ENCODE data around the gene DSCAM.
A peak's percentile ranks its signal among the peaks of the same experiment; 100 is the strongest.
"Not testable (repeated sequence)": the region's sequence is repeated elsewhere in the genome, so short reads cannot be mapped to it uniquely, and the experiment has no call there.

Gene DSCAM

DNA sequence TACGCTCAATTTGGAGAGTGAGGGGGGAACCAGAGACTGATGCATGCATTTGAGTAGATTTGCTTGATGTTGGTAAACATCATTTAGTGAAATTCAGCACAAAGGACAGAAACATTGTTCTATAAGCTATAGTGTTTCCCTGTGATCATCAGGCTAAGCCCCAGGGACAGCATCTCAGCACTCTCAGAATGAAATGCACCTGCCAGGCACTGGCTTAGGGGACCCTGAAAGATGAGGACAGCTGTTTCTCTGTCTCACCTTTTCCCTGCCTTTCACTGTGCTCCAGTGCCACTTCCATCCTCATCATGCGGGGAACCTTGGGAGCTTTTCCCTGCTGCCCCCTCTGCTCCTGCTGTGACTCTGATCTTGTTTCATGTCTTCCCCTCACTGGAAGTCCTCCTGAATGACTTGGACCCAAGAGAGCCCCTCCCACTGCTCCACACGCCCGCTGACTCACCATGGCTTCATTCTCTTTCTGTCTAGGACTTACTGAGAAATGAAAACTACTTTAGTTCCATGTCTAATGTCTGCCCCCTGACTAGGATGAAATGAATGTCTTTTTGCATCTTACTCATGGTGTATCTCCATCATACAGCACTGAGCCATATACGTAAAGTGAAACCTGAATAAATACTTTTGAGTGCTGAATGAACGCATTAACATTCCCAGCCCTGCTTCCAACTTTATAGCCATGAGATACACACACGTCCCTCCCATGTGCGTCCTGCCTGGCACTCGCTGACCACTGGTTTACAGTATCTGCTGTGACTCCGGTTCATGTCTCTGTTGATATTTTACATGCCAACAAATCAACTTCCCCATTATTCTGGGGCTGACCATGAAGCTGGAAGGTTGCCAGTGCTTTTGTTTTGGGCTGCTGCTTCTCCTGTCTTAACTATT lies 797.7 kb downstream of the DSCAM start:
- intact Hi-C loops (cut with DNase I): no loop called here
- DNase-seq: peak in 2 of 10 donors; percentile 40 to 79

DNA sequence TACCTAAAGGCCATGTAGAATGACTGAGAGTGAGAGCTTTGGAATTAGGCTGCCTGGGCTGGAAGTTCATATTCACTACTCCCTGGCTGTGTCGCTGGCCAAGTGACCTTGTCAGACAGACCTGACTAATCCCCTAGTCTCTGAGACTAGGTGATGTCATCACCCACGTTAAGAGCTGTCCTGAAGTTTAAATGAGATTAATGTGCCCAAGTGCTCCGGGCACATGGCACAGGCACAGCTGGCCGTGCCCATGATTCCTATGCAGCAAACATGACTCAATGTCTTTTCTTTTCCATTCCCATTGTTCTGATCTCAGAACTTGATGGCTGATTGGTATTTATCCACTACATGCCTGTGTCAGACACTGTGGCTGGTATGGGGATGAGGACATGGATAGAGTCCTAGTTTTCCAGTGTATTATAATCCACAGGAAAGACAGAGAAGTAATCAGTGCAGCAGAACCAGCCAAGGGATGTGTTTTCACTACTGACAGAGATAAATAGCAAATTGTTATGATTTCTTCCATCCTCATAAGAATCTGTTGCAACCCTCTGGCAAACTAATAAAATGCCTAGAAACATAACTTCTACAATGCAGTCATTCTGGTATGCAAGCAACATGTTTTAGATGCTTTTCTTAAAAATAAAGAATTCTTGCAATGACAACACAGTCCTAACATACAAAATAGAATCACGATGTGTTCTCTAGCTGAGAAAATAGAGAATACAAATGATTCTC lies 798.8 kb downstream of the DSCAM start:
- DNase-seq: no peak
- intact Hi-C loops (cut with DNase I): no loop called here

DNA sequence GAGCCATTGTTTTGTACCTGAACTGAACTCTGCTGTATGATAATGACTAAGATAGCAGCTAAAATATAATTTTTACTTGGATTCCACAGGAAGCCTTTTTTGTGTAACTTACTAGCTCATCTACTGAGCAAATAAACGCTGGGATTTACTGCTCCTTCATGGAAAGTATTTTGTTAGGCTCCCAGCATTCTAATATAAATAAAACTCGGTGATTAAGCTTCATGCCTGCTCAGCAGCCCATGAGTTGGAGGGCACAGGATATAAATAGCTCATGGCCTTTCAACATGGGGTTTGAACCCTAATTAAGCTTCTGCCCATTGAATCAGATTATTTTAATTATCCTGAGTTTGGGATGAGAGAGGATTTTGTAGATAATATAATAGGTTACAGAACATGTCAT lies 799.7 kb downstream of the DSCAM start:
- intact Hi-C loops (cut with DNase I): no loop called here
- no peak for DNase-seq

DNA sequence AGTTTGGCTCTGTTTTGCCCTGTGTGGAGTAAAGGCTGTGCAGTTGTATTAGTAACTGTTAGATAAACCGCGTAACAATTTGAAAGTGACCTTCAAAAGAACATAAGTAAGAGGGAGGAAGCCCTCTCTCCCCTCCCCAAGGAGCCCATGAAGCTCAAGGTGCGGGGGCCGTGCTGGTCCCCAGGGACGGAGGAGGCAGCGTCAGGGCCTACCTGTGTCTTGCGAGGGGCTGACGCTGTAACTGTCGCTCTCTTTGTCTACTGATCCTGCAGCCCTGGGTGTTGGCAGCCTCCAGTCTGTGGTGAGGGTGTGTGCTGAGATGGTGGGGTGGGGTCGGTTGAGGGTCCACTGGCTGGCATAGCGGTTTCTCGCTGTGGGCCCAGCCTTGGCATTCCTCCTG lies 803.1 kb downstream of the DSCAM start:
- no peak for DNase-seq
- intact Hi-C loops (cut with DNase I): no loop called here

DNA sequence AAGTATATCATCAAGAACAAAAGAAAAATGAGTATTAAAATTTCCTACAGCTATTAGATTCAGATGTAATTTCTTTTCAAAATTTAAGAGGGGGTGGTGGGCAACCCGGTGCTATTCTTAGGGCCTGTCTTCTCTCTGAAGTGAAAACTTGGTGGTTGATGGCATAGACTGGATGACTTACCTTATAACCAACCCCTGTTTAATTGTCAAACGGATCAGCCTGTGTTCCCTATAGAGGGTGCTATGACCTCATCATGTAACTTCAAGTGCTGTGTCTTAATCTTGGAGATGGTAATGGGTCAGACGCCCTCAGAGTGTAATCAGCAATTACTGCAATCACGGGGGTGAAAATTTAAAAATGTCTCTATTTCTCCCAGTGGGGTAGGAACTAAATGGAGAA lies 803.5 kb downstream of the DSCAM start:
- intact Hi-C loops (cut with DNase I): no loop called here
- DNase-seq: no peak

DNA sequence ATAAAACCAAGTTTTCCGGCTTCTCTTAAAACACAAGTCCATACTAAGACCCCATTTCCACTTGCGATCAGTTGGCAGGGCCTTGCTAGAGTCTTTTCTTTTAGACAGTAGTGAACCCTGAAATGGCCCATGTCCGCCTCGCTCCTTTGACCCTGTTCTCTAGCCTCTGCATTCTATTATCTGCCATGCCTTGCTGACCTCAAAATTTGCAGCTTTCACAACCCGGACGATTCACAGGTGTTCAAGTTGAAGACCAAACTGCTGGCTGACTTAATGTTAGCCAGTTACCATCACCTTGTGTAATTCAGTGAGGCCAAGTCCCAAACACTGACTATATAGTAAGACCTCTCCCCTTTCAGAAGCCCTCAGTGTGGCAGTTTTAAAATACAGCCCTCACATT lies 805.5 kb downstream of the DSCAM start:
- intact Hi-C loops (cut with DNase I): no loop called here
- no peak for DNase-seq

DNA sequence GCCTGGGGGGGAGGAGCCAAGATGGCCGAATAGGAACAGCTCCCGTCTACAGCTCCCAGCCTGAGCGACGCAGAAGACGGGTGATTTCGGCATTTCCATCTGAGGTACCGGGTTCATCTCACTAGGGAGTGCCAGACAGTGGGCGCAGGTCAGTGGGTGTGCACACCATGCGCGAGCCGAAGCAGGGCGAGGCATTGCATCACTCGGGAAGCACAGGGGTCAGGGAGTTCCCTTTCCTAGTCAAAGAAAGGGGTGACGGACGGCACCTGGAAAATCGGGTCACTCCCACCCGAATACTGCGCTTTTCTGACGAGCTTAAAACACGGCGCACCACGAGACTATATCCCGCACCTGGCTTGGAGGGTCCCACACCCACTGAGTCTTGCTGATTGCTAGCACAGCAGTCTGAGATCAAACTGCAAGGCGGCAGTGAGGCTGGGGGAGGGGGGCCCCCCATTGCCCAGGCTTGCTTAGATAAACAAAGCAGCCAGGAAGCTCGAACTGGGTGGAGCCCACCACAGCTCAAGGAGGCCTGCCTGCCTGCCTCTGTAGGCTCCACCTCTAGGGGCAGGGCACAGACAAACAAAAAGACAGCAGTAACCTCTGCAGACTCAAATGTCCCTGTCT lies 813.7 kb downstream of the DSCAM start:
- intact Hi-C loops (cut with DNase I); DNase-seq: not testable (repeated sequence)

DNA sequence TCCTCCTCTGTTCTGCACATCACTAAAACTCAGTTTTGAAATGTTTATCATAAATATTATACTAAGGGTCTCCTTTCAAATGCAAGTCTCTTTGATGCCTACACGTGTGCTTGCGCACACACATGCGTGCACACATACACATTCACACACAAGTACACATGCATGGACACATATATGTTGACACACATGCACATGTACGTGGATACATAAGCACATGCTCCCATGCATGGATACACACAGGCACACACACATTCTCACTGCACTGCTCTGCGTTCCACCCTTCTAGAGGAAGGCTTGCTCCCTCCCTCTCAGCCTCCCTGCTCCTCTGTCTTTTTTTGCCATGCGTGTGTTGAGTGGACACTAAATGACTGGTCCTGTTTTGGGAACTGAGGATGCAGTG lies 817.1 kb downstream of the DSCAM start:
- intact Hi-C loops (cut with DNase I): no loop called here
- DNase-seq: no peak

DNA sequence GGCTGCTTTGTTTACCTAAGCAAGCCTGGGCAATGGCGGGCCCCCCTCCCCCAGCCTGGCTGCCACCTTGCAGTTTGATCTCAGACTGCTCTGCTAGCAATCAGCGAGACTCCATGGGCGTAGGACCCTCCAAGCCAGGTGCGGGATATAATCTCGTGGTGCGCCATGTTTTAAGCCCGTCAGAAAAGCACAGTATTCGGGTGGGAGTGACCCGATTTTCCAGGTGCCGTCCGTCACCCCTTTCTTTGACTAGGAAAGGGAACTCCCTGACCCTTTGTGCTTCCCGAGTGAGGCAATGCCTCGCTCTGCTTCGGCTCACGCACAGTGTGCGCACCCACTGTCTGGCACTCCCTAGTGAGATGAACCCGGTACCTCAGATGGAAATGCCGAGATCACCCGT lies 818.6 kb downstream of the DSCAM start:
- intact Hi-C loops (cut with DNase I); DNase-seq: not testable (repeated sequence)

DNA sequence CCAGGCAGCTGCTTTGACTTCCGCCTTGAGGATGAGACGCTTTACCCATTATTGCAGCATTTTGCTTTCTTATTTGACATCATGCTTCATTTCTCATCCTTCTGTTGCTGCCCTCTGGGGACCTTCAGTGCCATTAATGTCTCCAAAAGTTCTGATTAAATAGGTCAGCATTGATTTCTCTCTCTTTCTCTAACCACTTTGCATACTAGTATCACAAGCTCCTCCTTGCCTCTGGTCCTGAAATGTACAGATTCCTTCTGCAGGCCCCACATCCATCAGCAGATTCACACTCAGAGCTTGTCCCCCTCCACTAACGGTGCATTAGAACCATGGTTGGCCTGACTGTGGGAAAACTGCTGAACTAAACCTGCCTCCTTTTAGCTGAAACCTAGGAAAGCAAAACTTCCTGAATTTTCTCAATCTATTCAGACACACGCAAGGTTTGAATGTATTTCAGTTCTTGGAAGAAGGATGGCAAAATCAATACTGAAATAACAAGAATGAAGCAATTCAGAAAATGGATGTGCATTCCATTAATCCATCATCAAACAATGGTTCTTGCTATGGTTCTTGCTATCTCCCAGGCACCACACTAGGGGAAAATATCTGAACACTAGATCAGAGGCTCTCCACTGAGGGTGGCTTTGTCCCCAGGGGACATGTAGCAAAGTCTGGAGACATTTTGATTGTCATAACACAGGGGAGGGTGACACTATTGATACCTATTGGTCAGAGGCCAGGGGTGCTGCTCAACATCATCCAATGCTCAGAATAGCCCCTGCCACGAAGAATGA lies 825.2 kb downstream of the DSCAM start:
- intact Hi-C loops (cut with DNase I): no loop called here
- no peak for DNase-seq

DNA sequence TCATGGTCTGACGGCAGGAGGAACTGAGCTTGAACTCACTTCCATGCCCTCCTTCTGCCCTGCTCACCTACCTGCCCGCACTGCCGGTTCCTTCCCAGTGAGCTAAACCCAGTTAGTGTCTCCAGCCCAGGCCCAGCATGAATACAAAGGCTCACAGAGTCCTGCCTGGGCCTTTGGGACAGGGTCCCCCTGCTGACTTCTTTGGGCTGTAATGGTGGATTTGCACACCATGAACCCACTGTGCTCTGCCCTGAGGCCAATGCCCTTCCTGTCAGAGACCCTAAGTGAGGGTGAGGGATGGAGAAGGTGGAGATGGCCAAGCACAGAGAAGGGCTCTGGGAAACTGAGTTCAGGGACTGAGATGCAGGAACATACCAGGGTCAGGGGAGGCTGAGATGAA lies 826.3 kb downstream of the DSCAM start:
- no peak for DNase-seq
- intact Hi-C loops (cut with DNase I): no loop called here

DNA sequence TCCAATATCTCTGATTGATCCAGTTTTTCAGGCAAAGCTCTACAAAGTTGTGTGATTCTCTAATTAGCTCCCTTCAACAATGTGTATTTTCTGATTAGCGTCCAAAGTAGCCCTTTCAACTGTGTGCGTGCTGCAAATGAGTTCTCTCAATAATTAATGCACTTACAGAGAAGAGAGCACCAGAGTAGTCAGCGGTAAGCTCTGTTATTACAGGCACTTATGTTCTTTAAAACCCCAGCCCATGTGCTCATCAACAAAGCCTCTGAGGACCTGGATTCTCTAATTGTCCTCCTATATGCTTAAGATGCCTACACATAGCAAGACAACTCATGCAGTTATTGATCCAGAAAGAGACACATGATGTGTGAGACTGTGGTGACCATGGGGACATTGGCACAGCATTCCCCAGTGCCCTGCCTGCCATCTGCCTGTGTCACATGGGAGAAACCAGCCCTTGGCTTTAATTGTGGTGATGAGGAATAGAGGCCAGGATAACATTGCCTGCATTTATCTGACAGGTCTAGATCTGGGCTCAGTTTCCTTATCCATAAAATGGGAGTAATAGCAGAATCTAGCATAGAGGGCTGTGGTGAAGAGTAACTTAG lies 828.0 kb downstream of the DSCAM start:
- no peak for DNase-seq
- intact Hi-C loops (cut with DNase I): no loop called here

DNA sequence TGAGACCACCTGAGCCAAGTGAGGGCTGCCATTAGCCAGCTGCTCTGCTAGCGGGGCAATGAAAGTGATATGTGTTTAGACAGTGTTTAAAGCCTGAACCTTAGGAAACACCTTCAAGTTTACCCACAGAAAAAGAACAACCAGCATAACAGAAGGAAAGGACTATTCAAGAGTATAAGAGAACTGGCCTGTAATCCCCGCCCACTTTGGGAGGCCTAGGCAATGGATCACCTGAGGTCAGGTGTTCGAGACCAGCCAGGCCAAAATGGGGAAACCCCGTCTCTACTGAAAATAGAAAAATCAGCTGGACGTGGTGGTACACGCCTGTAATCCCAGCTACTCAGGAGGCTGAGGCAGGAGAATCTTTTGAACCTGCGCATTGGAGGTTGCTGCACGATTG lies 830.3 kb downstream of the DSCAM start:
- DNase-seq: no peak
- intact Hi-C loops (cut with DNase I): no loop called here

DNA sequence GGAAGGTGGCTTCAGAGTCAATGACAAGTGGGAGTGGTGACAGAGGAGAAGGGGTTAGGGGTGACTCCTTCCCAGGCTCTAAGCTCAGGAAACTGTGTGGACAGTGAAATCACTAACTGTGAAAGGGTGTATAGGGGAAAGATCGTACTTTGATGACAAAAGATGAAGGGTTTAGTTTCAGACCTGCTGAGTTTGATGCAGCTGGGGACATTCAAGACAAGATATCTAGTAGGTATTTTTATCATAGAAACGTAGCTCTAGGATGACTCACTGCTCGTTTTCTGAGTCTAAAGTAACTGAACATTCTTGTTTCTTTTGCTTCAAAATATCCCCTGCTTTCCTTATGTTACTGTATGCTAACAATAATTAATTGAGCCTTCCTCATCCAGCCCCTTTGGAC lies 830.7 kb downstream of the DSCAM start:
- DNase-seq: no peak
- intact Hi-C loops (cut with DNase I): no loop called here

DNA sequence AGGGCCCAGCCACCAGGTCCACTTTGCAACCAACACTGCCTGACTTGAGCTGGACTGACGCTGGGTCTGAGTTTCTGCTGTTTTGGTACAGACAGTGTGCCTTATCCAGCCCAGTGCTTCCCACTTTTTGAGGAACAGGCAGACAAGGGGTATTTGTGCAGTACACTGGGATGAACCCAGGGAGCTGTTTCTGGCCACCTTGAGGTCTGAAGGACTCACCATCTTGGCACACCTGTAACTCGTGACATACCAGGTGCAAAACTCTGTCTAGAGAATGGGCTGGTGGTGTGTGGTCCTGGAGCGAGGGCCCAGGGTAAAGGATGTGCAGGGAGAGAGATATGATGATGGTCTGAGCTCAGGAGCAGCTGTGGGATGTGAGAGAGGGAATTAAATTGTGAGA lies 831.1 kb downstream of the DSCAM start:
- intact Hi-C loops (cut with DNase I): no loop called here
- DNase-seq: no peak

DNA sequence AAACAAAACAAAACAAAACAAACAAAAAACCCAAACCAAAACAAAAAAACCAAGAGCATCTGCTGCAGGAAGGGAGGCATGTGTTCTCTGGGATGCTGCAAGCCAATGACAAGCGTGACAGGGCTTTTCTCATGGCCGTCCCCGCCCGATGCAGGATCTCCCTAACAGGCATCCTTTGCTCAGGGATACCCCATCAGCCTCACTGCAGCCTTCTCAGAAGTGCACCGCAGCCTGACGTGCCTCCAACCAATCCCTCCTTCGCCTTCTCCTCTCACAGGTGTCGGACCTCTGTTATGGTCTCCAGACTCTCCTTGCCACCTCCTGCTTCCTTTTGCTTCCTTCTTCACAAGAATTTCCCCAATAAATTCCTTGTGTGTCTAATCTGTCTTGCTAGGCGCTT lies 832.6 kb downstream of the DSCAM start:
- intact Hi-C loops (cut with DNase I): no loop called here
- DNase-seq: no peak

DNA sequence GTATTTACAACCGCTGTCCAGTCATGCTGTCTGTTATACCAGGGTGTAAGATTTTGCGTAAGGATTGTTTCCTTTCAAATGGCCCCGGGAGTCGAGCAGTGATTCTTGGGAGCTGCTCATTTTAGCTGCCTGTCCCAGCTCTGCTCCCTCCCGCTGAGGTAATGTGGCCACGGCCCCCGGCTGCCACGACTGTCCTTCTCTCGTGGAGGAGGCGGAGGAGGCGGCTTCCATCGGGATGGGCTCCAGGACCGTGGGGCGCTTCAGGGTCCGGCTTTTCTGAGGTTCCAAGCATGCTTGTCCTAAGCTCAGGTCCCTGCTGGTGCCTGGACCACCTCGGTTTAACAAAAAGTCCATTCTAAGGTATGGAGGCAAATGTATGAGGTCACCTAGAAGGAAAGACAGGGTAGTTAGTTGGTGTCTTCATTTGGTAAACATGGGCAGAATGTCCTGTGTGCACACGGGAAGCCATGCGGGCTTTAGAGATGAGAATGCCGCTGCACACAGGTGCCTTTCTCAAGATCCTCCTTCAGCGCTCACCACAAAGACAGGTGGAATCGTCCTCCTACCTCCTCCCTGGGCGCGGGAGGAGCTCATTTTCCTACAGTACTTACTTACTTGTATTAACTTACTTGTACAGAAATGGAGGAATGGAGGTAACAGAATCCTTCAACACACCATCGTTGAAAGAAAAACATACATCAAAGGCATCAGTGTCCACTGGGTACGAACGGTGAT lies 833.8 kb downstream of the DSCAM start:
- no peak for DNase-seq
- intact Hi-C loops (cut with DNase I): no loop called here

DNA sequence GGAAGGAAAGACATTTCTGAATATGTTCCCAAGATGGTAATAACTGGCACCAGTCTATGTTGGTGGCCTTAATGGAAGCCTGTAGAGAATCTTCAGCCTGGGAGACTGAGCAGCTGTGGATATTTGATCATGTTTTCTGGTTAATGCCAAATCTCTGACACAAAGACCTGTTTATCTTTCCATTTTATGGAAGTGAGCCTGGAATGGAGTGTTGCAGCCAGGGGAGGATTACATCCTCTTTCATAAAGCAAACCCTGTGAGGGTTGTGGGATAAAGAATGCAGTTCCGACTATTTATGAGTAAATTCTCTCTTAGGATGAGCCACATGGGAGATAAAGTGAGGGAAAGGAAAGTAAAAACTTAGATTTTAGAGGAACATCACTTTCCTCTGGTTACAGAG lies 835.6 kb downstream of the DSCAM start:
- no peak for DNase-seq
- intact Hi-C loops (cut with DNase I): no loop called here

DNA sequence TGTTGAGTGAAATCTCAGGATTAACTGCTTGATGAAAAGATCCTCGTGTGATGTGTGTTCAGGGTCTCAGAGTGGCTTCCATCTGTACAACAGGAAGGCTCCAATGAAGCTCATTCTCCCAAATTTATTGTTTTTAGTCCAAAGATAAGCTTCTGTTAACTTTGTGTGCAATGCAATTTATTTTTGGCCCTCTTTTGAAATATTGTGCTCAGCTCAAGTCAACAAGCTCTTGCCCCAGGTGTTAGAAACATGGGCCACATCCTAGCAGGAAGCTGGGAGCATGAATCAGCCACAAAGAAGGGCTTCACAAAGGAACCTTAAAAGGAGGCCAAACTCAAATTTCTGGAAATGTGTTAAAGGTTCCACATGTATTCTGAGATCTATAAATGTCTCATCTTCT lies 844.0 kb downstream of the DSCAM start:
- DNase-seq: no peak
- intact Hi-C loops (cut with DNase I): no loop called here
